Breast epithelium (tissue), 3 donors: Measurements from ENCODE around the gene HGD.

Source experiments
- CTCF ChIP-seq, 3 donors: fragments of 450-650 bp; IDR thresholded peaks; one replicate each; pipeline ENCODE4 v1.5.1; 2016 to 2017; ENCODE audit warnings: antibody characterized with exemption in 3 of 3, mild to moderate bottlenecking in 3 of 3, moderate library complexity in 3 of 3
- POLR2A ChIP-seq: fragments of 450-650 bp; IDR thresholded peaks from one replicate; pipeline ENCODE4 v1.6.1; 2016; ENCODE audit warnings: antibody characterized with exemption, mild to moderate bottlenecking, moderate library complexity
- POLR2AphosphoS5 ChIP-seq, 3 donors: sonication (generic); formaldehyde crosslinking; IDR thresholded peaks; one replicate each; pipeline ENCODE4 v1.6.1; 2017; ENCODE audit warnings: antibody characterized with exemption in 3 of 3

GRCh38 chr3:120708408-120708807 lies 26.4 kb upstream of the HGD start:
- TF ChIP-seq CTCF (IDR thresholded peaks at IDR 0.05), result no peak
- TF ChIP-seq POLR2AphosphoS5 (IDR thresholded peaks at IDR 0.05), result no peak
- no peak for TF ChIP-seq POLR2A
